Body of pancreas (tissue), 4 donors: ENCODE results near the gene CCDC28A. TPM values are rescaled to one million over a fixed set of nuclear protein-coding genes. Genes with fewer than 3 reads are reported as not detected.
A peak's percentile ranks its signal among the peaks of the same experiment; 100 is the strongest.

Experiments
- ATAC-seq: fragments of 150-250 bp; one replicate; pipeline ENCODE4 v1.9.1; 2016
- DNase-seq, 4 donors: peaks; one replicate each; pipeline ENCODE4 v3.0.0-alpha.2; 2019
- H3K27ac ChIP-seq, 4 donors: fragments of 200-600 bp; sonication (generic); 1 replicate in 3 of 4; 2 replicates in 1 of 4; pipeline versions ENCODE4 v1.5.1 to v1.6.1; 2016 to 2019; ENCODE audit warnings: mild to moderate bottlenecking in 1 of 4, mixed read lengths in 1 of 4, moderate library complexity in 1 of 4
- H3K27me3 ChIP-seq, 2 donors: fragments of 200-600 bp; sonication (generic); one replicate each; pipeline ENCODE4 v1.6.0; 2016; ENCODE audit warnings: mild to moderate bottlenecking in 1 of 2
- H3K36me3 ChIP-seq, 2 donors: fragments of 200-600 bp; sonication (generic); replicated peaks in 1 of 2; 2 replicates each; pipeline ENCODE4 v1.5.1; 2016; ENCODE audit warnings: low read depth in 2 of 2; ENCODE audit not compliant: insufficient read depth in 1 of 2
- H3K4me1 ChIP-seq: fragments of 200-600 bp; sonication (generic); one replicate; pipeline ENCODE4 v1.6.0; 2016
- H3K4me3 ChIP-seq, 2 donors: fragments of 200-600 bp; sonication (generic); 1 replicate in 1 of 2; 2 replicates in 1 of 2; pipeline ENCODE4 v1.5.1; 2016 to 2019
- H3K9me3 ChIP-seq, 3 donors: fragments of 200-600 bp; sonication (generic); 1 replicate in 2 of 3; 2 replicates in 1 of 3; pipeline ENCODE4 v1.5.1; 2016
- CTCF ChIP-seq, 7 experiments: fragments of 450-650 bp in 4 of 7; fragments of 200-600 bp in 3 of 7; sonication (generic) in 3 of 7; IDR thresholded peaks; one replicate each; pipeline ENCODE4 v1.5.1; 2016 to 2019; ENCODE audit warnings: antibody characterized with exemption in 7 of 7
- POLR2A ChIP-seq, 3 donors: fragments of 450-650 bp; IDR thresholded peaks; one replicate each; pipeline ENCODE4 v1.6.1; 2016; ENCODE audit warnings: antibody characterized with exemption in 3 of 3, mild to moderate bottlenecking in 2 of 3
- WGBS, 2 donors: methylation state at CpG; one replicate each; pipeline ENCODE4 v1.1.5; 2017; 5-methylcytosine and 5-hydroxymethylcytosine counted together
- intact Hi-C: fragments of 100-400 bp; cut with DNase I; formaldehyde crosslinking; loops from one replicate; pipeline ENCODE4 v1.15.1; 2023
- total RNA-seq, 2 donors: library from RNA; depleted of rRNA; stranded (reverse); fragments of >200 nt; gene quantifications; one replicate each; pipeline ENCODE4 v1.1.0, GENCODE V29; 2016

CCDC28A gene
- total RNA-seq, result 10 to 100 TPM in 1 of 2 donors, 1 to 10 TPM in 1; 2.0 to 17.9 TPM

DNA sequence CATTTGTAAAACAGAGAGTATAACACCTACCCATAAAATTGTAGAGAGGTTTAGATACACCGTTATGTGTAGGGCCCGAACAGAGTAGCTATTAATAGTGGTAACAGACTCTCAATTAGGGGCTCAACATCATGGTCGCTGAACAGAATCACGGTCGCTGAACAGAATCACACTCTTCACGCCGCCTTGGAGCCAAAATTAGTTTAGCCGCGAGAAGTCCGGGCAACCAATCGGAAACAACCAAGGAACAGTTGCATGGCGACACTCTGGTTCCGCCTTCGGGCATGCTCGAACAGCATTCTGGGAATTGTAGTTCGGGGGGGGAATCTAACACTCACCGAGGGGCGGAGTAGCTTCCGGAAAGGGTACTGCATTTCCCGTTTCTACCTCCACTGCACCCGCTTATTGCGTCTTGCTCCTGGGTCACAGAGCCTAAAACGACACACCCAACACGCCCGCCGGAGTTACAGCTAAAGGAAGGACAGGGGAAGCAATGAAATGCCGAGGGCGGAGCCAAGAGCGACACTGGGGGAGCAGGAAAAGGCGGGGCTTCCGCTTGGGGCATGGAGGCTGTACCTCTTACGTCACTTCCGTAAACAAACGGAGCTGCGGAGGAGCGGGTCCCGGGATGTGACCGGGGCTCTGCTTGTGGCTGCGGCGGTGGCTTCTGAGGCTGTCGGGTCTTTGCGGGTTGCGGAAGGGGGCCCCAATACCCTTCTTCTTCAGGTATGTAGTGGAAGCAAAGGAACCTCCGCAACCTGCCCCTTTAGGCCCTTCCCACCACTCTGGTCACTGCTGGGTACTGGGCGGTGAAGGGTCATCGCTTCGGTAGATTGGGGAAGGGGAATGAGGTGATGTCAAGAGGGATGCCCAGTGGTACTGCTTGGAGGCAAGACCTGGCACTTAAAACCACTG is at the start of gene CCDC28A:
Gene CCDC28A, plus strand, starts transcription at position 593 of the 915 bp plus-strand sequence. CDS start 2,352 bp downstream, outside the sequence.
- intact Hi-C loops, result no loop called here
- peak; percentile 97 for ATAC-seq
- H3K27me3 ChIP-seq, result no peaks in the 10 kb centered on the region
- peak within 1 kb of the TSS; percentile 51 to 55 for H3K4me3 ChIP-seq
- H3K4me1 ChIP-seq, result peaks cover 13% of the 10 kb centered on the region
- 0% methylated on average over 34 to 47 of the region's 47 CpGs for WGBS, 2 donors
- TF ChIP-seq POLR2A (IDR thresholded peaks at IDR 0.05) (peak in 2 of 3 donors; percentile 66 to 69), CTCF (IDR thresholded peaks at IDR 0.05) (peak in 4 of 7 experiments; percentile 22 to 43 (median 36))
- peak within 1 kb of the TSS; percentile 84 to 99 (median 92) for H3K27ac ChIP-seq
- H3K9me3 ChIP-seq, result no peaks in the 10 kb centered on the region
- DNase-seq, result peak; percentile 93 to 96 (median 93)
- no peaks in the 10 kb centered on the region for H3K36me3 ChIP-seq

GRCh38 chr6:138724015-138724414 is 49.6 kb upstream of the CCDC28A start:
- no peaks in the 10 kb centered on the region for H3K36me3 ChIP-seq
- no peaks in the 10 kb centered on the region for H3K27me3 ChIP-seq
- peak in 3 of 4 donors; percentile 22 to 47 (median 25) for DNase-seq
- no peak for TF ChIP-seq CTCF (IDR thresholded peaks at IDR 0.05)
- TF ChIP-seq POLR2A (IDR thresholded peaks at IDR 0.05), result no peak
- intact Hi-C loops, result no loop called here
- WGBS, 2 donors, result 45 to 58% methylated on average over 3 of the region's 3 CpGs
- no peaks in the 10 kb centered on the region for H3K9me3 ChIP-seq
- peaks cover 6% of the 10 kb centered on the region for H3K4me1 ChIP-seq
- ATAC-seq, result no peak
- H3K27ac ChIP-seq, result no peak overlapping the region
- H3K4me3 ChIP-seq, result no peak overlapping the region

DNA sequence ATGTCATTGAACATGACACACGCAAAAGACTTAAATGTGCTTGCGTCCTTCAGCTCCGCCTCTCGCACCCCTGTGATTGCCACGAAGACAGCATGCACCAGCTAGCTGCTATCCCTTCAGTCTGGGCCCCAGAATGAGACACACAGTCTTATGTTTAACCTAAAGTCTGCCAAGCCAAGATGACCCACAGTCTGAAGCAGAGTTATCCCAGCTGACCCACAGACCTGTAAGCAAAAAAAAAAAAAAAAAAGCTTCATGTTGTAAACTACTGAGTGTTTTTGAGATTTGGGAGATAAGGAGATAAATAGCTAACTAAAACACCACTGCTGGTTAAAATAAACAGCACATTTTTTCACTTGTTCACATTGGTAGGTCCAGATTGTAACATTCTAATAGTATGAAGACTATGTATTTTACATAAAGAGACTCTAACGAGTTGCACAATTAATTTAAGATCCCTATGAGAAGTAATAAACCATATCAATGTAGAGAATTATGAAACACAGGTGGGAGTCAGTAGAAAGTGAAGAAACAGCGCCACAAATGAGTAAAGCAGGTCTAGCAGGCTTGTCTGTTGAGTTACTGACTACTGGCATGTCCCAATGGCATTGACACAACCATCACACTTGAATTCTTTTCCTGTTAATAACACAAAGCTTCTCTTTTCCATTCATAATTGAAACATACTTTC is 47.4 kb upstream of the CCDC28A start:
- Histone ChIP-seq H3K4me1 (peaks cover 6% of the 10 kb centered on the region), H3K4me3 (no peak overlapping the region), H3K36me3 (no peaks in the 10 kb centered on the region), H3K9me3 (no peaks in the 10 kb centered on the region), H3K27ac (no peak overlapping the region), H3K27me3 (no peaks in the 10 kb centered on the region)
- TF ChIP-seq CTCF (IDR thresholded peaks at IDR 0.05) (no peak), POLR2A (IDR thresholded peaks at IDR 0.05) (no peak)
- intact Hi-C loops, result no loop called here
- ATAC-seq (no peak), DNase-seq (no peak)
- WGBS, 2 donors, result 76 to 82% methylated on average over 7 of the region's 7 CpGs

DNA sequence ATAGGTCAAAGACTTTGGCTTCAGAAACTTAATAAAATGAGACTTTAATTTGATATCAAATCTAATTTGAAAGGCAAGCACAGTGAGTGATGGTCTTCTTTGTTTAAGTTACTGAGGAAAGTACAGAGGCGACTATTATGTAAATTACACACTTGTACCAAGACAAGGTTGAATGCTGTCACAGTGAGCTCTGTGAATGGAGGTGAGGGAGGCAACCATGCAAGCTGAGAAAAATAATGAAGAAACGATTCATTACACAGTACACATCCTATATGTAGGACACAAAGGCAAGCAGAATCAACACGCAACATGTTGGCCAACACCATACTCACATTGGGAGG is 46.8 kb upstream of the CCDC28A start:
- Histone ChIP-seq H3K36me3 (no peaks in the 10 kb centered on the region), H3K4me1 (peaks cover 6% of the 10 kb centered on the region), H3K4me3 (no peak overlapping the region), H3K27ac (no peak overlapping the region), H3K9me3 (no peaks in the 10 kb centered on the region), H3K27me3 (no peaks in the 10 kb centered on the region)
- WGBS, 2 donors, result 85 to 88% methylated on average over 3 of the region's 3 CpGs
- TF ChIP-seq POLR2A (IDR thresholded peaks at IDR 0.05), result no peak
- no peak for ATAC-seq
- intact Hi-C loops, result no loop called here
- no peak for DNase-seq

- intact Hi-C loops, result no loop called here
- DNase-seq (no peak), ATAC-seq (no peak)
- WGBS, 2 donors, result 83 to 86% methylated on average over 3 of the region's 3 CpGs
- Histone ChIP-seq H3K27me3 (no peaks in the 10 kb centered on the region), H3K9me3 (no peaks in the 10 kb centered on the region), H3K4me3 (no peak overlapping the region), H3K27ac (no peak overlapping the region), H3K4me1 (peaks cover 6% of the 10 kb centered on the region), H3K36me3 (no peaks in the 10 kb centered on the region)
- TF ChIP-seq CTCF (IDR thresholded peaks at IDR 0.05) (no peak), POLR2A (IDR thresholded peaks at IDR 0.05) (no peak)
Measured at GRCh38 chr6:138727182-138727581, 46.4 kb upstream of the CCDC28A start.
